H1 (cell line): Measurements from ENCODE around the gene CAMTA1. TPM values are rescaled to one million over a fixed set of nuclear protein-coding genes. Genes with fewer than 3 reads are reported as not detected.

Experiments
- EP300 ChIP-seq, 2 experiments: IDR thresholded peaks; 1 replicate in 1 of 2; 2 replicates in 1 of 2; pipeline ENCODE4 v1.6.1; 2011 to 2012; ENCODE audit warnings: low read depth in 2 of 2, low read length in 2 of 2, mild to moderate bottlenecking in 2 of 2, borderline replicate concordance in 1 of 2, inconsistent platforms in 1 of 2, moderate library complexity in 1 of 2
- TEAD4 ChIP-seq: IDR thresholded peaks from 2 replicates; pipeline ENCODE4 v1.6.1; 2012; ENCODE audit warnings: low read depth, low read length, inconsistent platforms, mixed read lengths
- polyA plus RNA-seq, 7 experiments: library from polyadenylated mRNA; depleted of rRNA in 3 of 7; stranded (reverse) in 5 of 7; unstranded in 2 of 7; fragments of >200 nt in 5 of 7; fragments of 200-250 nt in 2 of 7; gene quantifications; 1 replicate in 5 of 7; 2 replicates in 1 of 7; 4 replicates in 1 of 7; pipeline versions ENCODE4 v1.2.1 to v1.2.3, GENCODE V29; 2011 to 2013; ENCODE audit warnings: missing spikeins in 2 of 7, mixed read lengths in 2 of 7
- total RNA-seq: library from RNA; stranded (reverse); fragmentation: NEBNext Ultra II Directional; extraction: Animal tissue kit (Norgen Biotek cat#: 25700); gene quantifications from 2 replicates; pipeline ENCODE4 v1.2.1, GENCODE V29; 2021

Gene CAMTA1
- total and polyA plus RNA-seq, 2 of the 8 experiments (the other 6 are each of a cell fraction or from before 2014, with no cell fraction given), result 65.0 to 119 TPM

- TF ChIP-seq EP300 (IDR thresholded peaks at IDR 0.05; ENCODE audit: borderline replicate concordance in 1 of 2, low read depth in 2 of 2, low read length in 2 of 2) (no peak), TEAD4 (no peak)
Measured at GRCh38 chr1:6832531-6833188, 47.4 kb downstream of the CAMTA1 start (continued).
